NCI-H1436 treated with DMSO at 0.1 percent for 48 hours (cell line): ENCODE data around the gene ARID3B.
"Not testable (repeated sequence)": the region's sequence is repeated elsewhere in the genome, so short reads cannot be mapped to it uniquely, and the experiment has no call there.

Source experiments
- DNase-seq: peaks from one replicate; lab custom pipeline; 2025; lab: John Stamatoyannopoulos, UW

Gene ARID3B

DNA sequence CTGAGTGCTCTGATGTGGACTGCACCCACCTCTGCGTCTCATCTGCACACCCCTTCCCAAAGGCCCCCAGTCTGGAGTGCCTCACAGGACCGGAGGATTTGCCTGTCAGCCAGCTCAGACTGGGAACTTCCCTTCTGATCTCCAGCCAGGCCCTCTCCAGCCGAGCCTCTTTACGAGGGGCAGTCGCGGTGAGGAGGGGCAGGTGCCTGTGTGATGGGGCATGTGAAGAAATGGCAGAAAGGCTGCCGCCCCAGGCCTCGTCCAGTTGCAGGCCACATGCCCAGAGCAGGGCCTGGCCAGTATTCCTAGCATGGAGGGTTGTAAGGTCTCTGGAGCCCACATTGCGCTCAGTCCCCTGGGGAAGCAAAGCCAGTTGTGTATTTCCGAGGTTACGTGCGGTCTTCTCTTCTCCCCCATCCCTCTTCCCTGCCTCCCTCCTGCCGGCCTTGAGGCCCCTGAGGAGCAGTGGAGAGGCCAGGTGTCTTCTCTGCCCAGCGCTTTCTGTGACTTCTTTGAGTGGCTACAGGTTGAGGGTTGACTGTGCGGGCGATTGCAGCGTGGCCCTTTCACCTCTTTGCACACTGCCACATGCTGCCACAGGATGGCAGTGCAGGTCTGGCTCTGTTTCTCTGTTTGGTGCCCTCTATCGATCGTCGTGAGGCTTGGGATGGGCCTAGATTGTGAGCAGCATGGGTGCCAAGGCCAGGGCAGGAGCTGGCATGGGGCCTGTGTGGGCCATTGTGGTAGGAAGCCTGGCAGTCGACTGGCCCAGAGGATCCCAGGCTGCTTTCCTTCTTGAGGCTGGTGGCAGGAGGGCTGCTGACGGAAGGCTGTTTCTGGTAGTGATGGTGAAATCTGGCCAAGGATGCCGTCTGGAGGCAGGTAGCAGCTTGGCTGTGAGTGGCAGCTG is 79.9 kb downstream of the ARID3B start:
- DNase-seq = no peak

DNA sequence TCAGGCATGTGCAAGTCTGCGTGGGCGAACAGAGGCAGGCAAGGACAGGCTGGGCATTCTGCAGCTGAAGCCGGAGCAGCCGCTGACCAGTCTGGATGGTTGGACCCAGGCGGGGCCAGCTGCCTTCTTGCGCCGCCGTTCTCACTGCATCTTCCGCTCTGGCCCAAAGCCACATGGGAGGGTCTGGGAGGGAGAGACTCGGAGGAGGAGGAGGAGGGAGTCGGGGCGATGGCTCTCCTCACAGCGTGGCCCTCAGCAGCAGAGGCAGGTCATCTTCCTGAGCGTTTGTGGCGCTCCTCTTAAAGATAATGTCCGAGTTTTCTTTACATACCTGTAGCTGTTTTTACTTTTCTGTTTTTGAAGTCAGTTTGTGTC is 80.5 kb downstream of the ARID3B start:
- DNase-seq = no peak

DNA sequence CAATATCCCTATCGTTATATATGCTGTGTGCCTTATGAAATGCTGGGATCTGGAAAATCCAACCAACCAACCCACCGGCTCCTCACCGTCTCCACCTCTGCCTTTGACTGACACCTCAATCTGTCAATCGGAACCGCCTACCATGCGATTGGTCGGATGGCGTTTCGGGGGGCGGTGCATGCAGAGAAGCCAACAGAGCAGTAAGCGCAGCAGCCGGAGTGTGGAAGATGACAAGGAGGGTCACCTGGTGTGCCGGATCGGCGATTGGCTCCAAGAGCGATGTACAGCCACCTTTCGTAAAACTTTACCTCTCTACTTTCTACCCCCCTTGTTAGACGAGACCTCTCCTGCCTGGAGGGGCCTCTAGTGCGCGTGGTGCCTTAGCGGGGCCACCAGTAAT is 80.9 kb downstream of the ARID3B start:
- no peak for DNase-seq

DNA sequence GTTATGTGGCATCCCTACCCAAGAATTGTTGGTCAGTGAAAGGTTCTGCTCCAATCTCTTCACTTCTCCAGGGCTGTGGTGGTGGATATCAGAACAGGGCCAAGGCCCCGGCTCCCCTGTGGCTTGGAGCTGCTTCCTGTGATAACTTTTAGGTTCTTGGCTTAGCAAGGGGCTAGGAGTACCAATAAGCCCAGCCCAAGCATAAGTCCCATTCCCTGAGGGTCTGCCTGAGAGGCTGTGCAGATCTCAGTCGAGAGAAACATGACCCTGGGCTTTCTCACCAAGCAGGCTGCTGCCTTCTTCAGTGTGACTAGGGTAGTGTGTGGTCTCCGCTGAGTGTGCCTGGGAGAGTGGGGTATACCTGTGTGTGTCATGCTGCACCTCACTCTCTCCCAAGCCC is 81.7 kb downstream of the ARID3B start:
- no peak for DNase-seq

DNA sequence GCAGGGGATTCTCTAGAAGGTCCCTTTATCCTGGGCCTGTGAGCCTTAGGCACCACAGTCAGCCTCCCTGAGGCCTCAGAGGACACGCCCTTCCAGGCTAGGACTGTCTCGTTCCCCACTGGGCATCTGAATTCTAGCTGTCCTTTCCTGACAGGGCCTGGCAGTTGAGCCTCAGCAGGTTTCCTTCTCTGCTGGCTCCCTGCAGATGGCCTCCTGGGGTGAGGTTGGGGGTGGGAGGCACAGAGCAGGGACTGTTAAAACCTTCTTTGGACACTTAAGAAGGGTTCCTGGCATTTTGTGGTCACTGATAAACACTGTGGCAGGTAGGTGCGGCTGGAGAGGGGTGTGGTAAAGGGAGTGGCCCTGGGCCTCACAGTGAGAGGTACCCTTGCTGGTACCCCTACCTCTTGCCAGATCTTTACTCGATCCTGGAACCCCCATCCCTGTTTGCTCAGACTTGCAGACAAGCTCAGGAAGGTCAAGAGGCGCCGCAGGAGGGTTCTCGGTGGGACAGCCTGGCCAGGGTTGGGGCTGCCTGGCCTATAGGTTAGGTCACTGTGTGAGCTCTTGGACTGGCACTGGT is 83.1 kb downstream of the ARID3B start:
- no peak for DNase-seq

DNA sequence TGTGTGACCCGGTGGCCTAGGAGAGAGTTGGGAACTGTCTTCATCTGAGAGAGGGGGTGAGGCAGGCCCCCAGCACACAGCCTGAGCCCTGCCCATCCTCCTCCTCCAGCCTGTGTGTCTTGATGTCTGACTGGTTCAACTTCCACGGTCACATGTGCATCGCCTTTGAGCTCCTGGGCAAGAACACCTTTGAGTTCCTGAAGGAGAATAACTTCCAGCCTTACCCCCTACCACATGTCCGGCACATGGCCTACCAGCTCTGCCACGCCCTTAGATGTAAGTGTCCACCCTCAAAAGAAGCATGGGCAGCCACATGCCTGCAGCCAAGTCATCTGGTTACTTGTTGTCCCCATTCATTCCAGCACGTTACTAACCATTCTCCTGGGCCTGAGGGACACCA is 84.7 kb downstream of the ARID3B start:
- no peak for DNase-seq

DNA sequence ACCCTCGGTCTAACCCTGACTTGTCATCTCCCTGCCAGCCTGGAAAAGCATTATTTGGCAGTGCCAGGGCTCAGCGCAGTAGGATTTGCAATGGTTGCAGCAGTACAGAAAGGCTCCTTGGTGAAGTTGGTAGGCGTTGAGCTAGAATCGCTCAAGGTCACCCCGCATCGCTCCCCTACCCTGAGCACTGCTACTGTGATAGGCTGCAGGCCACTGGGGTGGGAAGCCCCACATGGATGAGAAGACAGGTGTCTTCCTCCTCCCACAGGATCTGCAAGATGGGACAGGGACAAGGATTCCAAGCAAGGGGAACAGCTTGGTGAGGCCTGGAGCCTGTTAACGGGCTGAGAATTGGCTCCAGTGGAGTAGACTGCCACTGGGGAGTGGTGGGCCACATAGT is 85.3 kb downstream of the ARID3B start:
- DNase-seq = no peak

DNA sequence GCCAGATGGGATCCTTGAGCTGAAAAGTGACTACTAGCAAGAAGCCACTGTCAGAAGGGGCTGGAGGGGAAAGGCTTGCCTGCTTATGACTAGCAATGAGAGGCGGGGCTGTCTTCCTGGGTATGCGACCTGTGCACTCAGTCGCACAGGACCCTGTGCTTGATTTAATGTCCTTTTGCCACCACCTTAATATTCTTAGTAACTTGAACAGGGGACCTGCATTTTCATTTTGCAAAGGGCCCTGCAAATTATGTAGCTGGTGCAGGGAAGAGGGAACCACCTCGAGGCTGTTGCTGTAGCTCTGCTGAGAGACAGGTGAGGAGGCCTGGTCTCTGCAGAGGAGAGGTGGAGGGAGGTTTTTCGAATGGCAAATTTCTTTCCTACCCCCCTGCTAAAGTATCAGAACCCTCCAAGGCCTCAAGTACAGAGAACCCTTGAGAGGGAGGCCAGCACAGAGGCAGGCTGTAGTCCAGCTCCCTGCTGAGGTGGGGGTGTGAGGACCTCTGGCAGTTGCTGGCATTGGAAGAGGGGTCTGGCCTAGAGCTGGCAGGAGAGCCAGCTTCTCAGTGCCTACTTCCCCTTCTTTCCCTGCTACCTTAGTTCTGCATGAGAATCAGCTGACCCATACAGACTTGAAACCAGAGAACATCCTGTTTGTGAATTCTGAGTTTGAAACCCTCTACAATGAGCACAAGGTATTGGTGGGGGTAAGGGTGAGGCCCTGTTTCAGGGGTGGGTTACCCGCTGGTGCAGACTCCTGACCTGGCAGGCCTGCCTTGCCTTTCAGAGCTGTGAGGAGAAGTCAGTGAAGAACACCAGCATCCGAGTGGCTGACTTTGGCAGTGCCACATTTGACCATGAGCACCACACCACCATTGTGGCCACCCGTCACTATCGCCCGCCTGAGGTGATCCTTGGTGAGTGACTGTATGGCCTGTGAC is 86.0 kb downstream of the ARID3B start:
- no peak for DNase-seq

DNA sequence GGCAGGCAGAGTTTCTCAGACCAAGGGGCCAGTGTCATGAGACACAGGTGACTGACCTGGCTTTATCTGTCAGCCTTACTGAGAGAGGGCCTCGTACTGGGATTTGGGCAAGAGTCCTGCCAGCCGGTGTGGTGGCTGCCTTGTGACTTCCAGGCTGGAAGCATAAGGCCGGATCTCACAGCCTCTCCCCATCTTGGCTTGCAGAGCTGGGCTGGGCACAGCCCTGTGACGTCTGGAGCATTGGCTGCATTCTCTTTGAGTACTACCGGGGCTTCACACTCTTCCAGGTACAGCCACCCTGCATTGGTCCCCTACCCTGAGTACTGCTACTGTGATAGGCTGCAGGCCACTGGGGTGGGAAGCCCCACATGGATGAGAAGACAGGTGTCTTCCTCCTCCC is 86.7 kb downstream of the ARID3B start:
- no peak for DNase-seq

DNA sequence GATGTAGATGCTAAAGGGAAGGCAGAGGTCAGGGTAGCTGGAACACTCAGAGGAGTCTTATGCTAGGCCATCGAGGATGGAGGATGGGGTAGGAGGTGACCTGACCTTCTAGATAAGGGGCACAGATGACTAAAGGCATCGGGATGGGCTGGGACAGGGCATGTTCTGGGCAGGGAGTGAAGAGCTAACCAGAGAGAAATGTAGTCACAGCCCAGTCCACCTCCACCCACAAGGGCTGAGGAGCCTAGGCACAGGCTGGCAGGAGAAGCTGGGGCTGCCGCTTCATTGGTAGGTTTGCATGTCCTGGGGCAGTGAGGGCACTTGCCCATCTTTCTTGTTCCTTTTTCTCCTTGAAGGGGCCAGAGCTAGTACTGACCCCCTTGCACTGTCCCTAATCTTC is 87.2 kb downstream of the ARID3B start:
- DNase-seq = no peak

DNA sequence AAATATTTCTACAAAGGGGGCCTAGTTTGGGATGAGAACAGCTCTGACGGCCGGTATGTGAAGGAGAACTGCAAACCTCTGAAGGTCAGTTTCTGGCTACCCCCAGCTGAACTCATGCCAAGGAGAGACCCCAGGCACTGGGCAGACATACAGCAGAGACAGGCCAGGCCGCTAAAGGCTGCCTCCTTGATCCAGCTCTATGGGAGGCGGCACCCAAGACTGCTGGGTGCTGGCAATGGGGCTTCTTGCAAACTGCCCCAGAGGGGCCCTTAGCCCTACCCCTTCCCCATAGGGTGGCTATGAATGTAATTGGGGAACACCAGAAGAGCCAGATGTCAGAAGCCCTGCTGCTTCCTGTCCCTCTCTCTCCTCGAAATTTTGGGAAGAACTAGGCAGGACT is 87.9 kb downstream of the ARID3B start:
- no peak for DNase-seq

DNA sequence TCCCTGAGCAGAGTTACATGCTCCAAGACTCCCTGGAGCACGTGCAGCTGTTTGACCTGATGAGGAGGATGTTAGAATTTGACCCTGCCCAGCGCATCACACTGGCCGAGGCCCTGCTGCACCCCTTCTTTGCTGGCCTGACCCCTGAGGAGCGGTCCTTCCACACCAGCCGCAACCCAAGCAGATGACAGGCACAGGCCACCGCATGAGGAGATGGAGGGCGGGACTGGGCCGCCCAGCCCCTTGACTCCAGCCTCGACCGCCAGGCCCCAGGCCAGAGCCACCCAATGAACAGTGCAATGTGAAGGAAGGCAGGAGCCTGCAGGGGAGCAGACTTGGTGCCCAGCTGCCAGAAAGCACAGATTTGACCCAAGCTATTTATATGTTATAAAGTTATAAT is 88.7 kb downstream of the ARID3B start:
- not testable (repeated sequence) for DNase-seq

DNA sequence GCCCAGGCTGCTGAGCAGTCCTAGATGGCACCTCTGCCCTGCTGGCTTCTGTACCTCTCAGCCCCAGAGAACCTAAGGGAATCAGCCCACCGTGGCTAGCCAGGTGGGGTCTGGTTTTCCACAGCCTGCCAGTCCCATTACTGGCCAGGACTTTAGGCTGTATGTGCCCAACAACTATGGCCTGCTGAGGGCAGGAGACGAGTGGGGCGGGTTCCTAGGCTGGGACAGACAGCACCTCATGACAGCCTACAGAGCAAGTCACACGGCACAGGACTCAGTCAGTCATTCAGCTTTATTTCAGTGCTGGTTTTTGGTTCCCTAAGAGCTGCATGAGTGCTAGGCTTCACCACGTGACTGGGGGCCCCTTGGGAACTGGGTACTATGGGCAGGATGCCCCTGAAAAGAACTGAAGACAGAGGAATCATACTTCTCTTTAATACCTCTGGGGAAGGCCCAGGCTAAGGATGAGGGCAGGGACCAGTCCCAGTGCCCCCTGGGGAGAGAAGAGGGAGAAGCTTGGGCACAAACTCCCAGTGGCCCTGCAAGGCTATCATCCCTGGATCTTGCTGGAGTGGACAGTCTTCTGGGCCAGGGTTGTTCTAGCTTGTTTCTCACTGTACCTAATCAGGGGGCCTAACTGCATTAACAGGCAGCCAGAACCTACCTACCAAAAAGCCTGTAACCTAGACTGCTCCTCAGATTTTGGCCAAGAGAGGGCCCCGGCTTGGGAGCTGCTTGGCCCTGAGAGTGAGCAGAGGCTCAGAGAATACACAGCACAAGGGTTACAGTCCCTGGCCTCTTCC is 89.5 kb downstream of the ARID3B start:
- DNase-seq = no peak

DNA sequence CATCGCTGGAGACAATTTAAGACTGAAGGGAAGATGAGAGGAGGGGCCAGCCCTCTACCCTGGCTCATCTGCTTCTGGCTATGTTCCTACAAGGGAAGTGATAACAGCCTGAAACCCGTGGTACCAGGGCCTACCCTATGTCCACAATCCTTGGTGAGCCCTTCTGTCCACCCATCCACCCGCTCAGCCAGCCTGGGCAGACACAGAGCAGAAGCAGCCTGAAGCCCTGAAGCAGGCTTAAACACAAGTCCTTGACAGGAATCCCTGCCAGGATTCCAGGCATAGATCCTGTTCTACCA is 90.0 kb downstream of the ARID3B start:
- DNase-seq = no peak

DNA sequence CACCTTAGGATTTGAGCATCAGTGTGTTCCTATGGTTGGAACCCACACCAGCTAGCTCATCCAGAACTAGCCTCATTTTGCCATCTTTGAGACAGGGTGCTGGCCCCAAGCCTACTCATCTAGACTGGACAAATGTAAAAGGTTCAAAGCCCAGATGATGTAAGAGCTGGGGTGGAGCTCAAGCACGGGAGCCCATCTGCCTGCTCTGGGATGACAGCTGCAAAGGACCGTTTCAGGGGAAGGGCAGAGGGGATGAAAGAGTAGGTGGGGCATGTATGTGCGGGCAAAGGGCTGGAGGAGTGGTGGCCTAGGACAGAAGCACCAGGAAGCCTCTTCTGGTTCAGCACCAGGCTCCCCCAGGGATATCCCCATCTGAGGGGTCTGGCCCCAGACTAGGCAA is 90.4 kb downstream of the ARID3B start:
- DNase-seq = no peak

DNA sequence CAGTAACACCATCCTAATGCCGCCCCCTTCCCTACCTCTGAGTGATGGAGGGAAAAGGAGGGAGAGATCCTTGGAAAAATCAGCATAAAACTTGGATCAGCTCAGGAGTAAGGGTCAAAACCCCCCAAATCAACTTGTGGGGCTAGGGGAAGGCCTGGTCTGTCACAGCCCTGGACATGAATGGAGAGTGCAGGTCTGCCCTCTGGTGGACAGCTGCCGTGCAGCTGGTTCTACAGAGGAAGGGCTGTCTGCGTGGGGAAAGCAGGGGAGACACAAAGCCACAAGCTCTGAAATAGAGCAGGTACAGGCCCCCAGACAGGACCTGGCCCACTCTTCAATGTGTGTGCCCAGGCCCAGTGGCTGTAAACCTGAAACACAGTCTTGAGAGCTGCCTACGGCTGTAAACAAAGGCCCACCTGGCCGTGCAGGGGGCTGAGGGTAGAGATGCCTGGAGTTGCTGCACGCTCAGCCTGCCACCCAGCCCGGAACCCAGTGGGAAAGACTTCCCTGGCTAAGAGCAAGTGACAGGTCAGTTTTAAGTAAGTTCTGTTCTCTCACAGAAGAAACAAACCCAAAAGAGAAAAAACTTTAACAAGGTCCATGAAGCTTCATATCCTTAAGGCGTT is 91.0 kb downstream of the ARID3B start:
- no peak for DNase-seq

DNA sequence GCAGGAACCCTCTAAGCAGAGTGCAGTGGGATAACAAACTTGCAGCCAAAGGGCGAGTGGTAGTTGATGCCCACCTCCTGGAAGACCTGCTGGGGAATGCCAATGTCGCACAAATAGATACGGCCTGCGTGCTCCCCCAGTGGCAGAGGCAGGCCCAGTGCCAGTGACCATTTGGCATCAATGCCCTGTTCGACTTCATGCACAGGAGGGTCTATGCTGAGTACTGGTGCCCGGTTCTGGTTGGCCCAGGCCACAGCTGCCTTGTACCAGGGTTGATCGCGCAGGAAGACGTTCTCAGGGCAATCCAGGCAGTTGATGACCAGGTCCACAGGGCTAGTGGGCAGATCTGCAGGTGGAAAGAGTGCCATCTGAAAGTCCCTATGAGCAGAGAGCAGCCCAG is 91.6 kb downstream of the ARID3B start:
- no peak for DNase-seq

DNA sequence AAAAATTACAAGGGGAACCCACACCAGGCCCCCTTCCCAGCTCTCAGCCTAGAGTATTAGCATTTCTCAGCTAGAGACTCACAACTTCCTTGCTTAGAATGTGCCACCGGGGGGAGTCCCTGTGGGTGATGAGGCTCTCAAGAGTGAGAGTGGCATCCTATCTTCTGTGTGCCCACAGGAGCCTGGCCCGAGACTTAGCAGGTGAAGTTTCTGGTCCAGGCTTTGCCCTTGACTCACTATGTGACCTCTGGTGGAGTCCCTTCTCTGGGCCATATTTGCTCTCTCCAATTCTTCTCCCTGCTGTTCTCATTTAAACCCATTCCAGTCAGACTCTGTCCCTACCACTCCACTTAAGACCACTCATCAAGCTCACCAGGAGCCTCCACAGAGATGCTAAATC is 92.8 kb downstream of the ARID3B start:
- DNase-seq = no peak

DNA sequence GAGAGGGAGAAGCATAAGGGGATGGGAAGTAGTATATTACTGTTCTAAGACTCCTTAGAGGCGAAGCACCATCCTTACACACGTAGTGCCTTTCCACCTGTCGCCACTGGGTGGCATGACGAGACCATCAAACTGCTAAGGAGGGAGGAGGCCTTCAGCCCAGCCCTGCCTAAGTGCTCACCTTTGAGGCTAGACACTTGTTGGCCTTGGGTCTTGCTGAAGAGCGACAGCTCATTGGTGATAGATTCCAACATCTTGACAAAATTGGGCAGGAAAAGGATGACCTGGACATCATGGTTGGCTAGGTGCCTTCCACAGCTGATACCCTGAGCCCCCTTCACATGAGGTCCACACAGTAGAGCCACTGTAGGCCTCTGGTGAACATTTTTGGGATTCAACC is 94.2 kb downstream of the ARID3B start:
- no peak for DNase-seq

DNA sequence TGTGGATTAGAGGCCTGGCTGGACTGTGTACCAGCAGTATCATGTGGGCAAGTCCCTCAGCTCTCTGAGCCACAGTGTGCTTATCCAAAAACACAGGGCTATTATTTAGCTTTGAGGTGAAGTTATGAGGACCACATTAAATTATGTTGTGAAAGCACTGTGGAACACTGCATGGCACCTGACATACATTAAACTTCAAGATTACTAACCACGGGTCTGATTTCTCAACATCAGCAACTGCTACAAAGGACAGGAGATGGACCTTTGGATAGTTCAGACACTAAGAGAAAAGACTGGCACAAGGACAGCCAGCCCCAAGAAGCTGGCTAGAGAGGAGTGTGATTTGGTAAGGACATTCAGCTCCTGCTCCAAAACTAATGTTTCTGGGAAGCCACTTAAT is 96.0 kb downstream of the ARID3B start:
- no peak for DNase-seq

DNA sequence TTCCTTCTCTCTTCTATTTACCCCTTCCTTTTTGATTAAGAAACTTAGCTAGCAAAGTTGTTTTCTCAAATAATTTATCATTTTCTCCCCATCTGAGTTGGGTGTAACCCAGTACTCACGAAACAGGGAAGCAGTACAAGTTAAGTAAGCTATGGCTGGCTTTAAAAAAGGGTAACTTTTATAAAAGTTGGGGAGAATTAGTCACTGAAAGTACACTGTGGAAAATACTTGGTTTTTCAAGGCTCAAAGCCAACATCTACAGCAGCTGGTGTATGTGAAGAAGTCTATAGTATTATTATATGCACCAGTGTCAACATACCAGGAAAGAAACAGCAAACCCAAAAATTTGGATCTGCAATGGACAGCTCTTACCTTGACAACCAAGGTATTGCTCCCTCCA is 100.1 kb downstream of the ARID3B start:
- no peak for DNase-seq

DNA sequence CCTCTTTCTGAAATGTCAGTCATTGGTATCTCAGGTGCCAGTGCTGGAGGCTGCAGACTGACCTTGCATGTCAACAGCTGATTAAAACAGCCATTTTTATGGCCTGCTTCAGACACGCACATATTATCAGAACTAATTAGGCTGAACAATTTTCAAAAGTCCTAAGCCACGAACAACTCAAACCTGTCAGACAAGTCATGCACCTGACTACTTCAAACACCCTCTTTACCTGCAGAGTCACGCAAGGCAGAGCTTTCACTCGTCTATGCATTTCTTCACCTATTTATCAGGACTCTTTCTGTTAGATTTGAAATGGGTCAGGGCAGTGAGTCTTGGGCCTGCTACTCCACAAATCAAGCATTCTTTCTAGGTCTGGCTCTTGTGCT is 101.3 kb downstream of the ARID3B start:
- no peak for DNase-seq
